Activated CD4-positive, alpha-beta T cell treated with anti-CD3 and anti-CD28 coated beads, Interleukin-2, Interleukin-4, amounts not matched to agents 100 ng/mL and 50 ng/mL, durations not matched to agents 16 hours and 8 hours (primary cell): ENCODE data around the gene BCL6.

Source experiments
- DNase-seq: peaks from one replicate; pipeline ENCODE4 v3.0.0-alpha.2; 2020; ENCODE audit warnings: low spot score

BCL6 gene

GRCh38 chr3:187762792-187763191, 17.5 kb upstream of the BCL6 start:
- no peak for DNase-seq

DNA sequence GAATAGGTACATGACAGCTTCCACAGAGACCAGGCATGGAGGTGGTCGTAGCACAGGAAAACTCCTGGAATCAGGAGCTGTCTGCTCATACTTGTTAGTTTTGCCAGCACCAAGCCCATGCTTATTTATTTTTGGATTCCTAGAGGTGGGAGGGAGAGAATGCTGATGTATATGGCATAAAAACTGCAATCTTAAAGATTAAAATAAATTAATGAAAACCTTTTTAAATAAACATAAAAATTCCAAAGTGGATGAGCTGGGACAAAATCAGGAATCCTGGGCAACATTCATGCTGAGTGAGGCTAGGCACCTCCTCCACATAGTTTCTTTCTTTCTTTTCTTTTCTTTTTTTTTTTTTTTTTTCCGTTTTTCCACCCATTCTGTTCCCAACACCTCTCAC, 14.3 kb upstream of the BCL6 start:
- no peak for DNase-seq

GRCh38 chr3:187758318-187758955, 13.2 kb upstream of the BCL6 start:
- DNase-seq = no peak

DNA sequence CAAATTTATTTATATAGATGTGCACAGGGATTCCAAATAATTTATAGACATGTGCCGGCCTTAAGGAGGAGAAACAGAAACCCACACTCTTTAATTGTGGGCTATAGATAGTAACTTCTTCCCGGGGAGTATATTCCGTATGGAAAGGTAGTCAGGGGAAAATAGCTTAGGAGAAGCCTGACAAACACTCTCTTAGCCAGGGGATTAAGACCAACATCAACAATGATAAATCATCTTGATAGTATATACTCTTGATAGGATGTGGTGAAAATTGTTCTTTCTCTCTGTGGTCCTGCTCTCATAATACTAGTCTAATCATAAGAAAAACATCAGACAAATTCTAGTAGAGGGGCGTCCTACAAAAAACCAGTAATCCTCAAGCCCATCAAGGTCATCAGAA, 8.2 kb upstream of the BCL6 start:
- DNase-seq = no peak

- DNase-seq = no peak
Measured at GRCh38 chr3:187750513-187751123, 5.3 kb upstream of the BCL6 start.

DNA sequence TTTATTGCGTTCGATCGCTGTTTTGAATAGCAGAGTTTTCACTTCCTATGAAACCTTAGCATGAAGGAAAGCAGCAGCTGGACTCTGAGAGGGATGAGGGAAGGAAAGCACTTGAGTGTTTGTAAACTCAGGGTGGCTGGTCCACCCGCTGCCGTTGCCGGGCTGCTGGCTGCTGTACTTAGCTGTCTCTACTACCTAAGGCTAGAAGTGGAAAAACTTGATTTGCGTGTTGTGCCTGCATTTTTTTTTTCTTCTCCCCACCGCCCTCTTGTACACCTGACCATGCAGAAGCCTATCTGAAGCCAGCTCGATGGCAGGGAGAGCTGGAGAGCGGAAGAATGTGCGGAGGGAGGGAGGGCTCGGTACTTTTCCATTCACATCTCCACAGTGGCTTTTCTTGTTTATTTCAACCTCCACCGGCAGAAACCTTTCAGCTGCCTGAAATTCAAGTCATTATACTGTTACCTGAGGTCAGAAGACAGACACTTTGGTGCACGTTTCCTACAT, 4.8 kb upstream of the BCL6 start:
- no peak for DNase-seq

GRCh38 chr3:187748050-187748481, 2.8 kb upstream of the BCL6 start:
- peak; percentile 96 for DNase-seq

DNA sequence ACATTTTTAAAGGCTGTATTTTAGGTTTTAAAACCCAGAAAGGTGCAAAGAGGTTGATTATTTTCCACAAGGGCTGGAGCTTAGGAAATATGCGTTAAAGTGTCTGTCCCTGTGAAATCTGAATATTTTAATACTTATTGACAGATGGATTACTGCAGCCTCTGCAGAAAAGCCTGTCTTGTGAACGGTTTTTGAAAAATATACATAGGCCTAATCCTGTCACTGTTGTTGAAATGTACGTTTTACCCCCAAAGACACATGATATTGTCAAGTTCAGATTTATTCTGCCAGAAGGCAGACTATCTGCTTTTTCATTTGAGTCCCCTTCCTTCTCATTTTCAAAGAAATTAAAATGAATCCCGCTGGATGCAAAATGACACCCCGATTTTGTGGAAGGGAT, 2.2 kb upstream of the BCL6 start:
- no peak for DNase-seq

- peak; percentile 34 for DNase-seq
Measured at GRCh38 chr3:187746442-187747281, 1.4 kb upstream of the BCL6 start.

DNA sequence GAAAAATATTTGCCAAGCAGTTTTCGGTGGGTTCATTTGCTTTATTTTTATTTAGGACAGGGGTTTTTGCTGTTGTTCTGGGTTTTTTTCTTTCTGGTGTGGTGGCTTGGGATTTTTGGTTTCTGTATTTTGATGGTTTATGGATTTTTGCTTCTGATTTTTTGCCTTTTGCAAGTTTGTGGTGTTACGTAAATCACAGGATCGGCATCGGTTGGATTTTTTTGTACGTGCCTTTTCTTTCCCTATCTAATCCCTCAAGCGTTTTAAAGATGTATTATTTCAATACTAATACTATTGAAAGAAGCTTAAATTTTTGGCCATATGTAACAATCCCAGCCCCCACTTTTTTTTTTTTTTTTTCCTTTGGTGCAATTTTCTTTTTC, 782 bp upstream of the BCL6 start:
- DNase-seq = no peak

- peak; percentile 47 for DNase-seq
Measured at GRCh38 chr3:187744169-187745151, 808 bp downstream of the BCL6 start.

- peak; percentile 44 for DNase-seq
Measured at GRCh38 chr3:187743195-187744141, 1.8 kb downstream of the BCL6 start.

- peak; percentile 27 for DNase-seq
Measured at GRCh38 chr3:187742351-187743171, 2.7 kb downstream of the BCL6 start.

- DNase-seq = peak; percentile 79
Measured at GRCh38 chr3:187741403-187742350, 3.6 kb downstream of the BCL6 start.

DNA sequence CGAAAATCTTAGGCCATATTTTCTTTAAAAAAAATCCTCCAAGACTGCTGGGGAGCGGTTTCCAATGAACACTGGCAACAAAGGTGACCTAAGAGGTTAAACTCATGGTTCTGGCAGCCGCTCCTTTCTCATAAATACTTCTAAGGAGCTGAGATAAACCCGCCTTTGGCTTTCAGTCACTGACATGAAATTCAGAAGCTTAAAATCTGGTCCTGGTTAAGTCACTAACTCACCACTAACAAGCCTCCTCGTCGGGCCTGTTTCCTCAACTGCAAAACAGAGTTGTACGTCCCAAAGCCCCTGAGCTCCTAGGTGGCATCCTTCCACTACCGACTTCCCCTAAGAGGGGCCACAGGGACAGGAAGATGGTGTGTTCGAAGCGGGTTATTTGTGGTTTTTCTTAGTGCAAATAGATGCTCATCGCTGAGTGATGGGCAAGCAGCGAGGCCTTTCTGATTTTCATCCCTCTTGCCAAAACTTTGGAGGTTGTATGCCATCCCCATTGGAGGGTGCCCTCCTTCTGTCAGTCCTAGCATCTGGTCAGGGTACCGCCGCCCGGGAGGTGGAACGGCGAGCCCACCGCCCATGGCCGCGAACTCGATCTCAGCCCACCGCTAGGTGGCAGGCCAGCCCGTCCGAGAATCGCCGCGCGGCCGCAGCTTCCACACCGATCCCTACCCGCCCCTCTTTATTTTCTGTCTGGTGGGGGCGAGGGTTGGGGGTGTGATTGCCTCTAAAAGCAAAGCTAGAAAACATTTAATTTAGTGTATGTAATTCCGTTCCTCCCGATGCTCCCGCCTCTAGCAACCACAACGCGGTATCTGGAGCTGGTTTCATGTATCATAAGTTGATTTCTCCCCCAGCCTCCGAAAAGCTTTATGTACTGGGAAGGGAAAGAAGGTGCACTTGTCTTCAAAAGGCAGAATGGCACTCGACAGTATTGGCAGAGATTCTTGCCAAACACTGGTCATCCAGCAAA, 4.6 kb downstream of the BCL6 start:
- peak; percentile 64 for DNase-seq

DNA sequence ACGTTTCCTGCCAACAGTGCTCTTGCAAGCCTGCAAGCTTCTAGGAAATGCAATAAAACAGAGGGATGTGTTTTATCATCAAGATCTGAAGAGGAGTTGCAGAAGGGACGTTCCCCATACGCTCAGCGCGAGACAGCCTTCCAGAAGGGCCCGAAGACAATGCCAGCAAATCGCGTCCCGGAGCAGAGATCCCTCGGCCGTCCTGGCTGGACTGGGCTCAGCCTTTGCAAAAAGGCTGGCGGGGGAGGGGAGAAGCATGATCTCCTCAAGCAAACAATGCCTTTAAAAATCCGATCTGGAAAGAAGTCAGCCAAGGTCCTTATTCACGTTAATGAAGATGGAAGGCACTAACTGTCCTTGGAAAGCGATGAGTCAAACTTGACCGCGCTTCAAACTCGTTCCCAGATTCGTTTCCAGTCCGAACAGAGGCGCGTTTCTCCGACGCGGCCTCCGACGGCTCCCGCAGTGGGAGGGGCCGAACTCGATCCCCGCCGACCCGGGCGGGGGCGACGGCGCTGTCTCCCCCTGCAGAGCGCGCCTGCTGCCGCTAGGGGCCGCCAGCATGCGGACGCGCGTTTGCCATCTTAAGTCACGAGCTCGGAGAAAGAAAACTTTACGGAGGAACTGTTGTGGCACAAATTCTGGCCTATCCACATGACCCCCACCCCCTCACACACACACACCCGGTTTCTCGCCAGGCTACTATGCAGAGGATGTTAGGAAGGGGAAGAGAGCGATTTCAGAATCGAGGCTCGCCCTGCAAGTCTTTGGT, 5.5 kb downstream of the BCL6 start:
- peak; percentile 87 for DNase-seq
